HEK293 (cell line): Measurements from ENCODE around the gene VSTM2B.
A peak's percentile ranks its signal among the peaks of the same experiment; 100 is the strongest.

ENCODE experiments used
- CTCF ChIA-PET: fragments of 350-600 bp; formaldehyde crosslinking; extraction: SDS; loops from one replicate; lab custom pipeline; 2021; ENCODE audit warnings: antibody characterized with exemption; lab: Yijun Ruan, JAX
- POLR2A ChIA-PET: fragments of 300-600 bp; formaldehyde crosslinking; extraction: SDS; loops from one replicate; lab custom pipeline; 2020; ENCODE audit warnings: antibody characterized with exemption, inconsistent platforms; lab: Yijun Ruan, JAX
- H3K27ac ChIP-seq: fragments of 200-500 bp; sonication (Bioruptor generic); 2 replicates; pipeline ENCODE4 v1.5.1; 2014; ENCODE audit warnings: low read depth, low read length, control low read depth, inconsistent platforms; ENCODE audit errors: extremely low read depth
- H3K36me3 ChIP-seq, 2 experiments: fragments of 200-500 bp in 1 of 2; sonication (Bioruptor generic) in 1 of 2; 1 replicate in 1 of 2; 2 replicates in 1 of 2; pipeline ENCODE4 v1.5.1; 2014 to 2017; ENCODE audit warnings: inconsistent platforms in 2 of 2, low read length in 2 of 2; ENCODE audit not compliant: control insufficient read depth in 2 of 2, insufficient read depth in 1 of 2
- H3K4me1 ChIP-seq: fragments of 200-500 bp; sonication (Bioruptor generic); 2 replicates; pipeline ENCODE4 v1.5.1; 2014; ENCODE audit warnings: mild to moderate bottlenecking, low read length, inconsistent platforms; ENCODE audit not compliant: control insufficient read depth, insufficient read depth
- H3K4me3 ChIP-seq: 2 replicates; pipeline ENCODE4 v1.5.1; 2011; ENCODE audit warnings: low read depth, mild to moderate bottlenecking, control low read depth, low read length, moderate library complexity
- H3K9me3 ChIP-seq: fragments of 200-500 bp; sonication (Bioruptor generic); 2 replicates; pipeline ENCODE4 v1.5.1; 2014; ENCODE audit warnings: low read depth, low read length, inconsistent platforms; ENCODE audit not compliant: control insufficient read depth, insufficient read depth
- CTCF ChIP-seq: fragments of 450-650 bp; formaldehyde crosslinking; IDR thresholded peaks from 2 replicates; pipeline ENCODE4 v1.5.1; 2016; ENCODE audit warnings: missing biosample characterization, missing genetic modification characterization
- EGR2 ChIP-seq: fragments of 450-650 bp; formaldehyde crosslinking; IDR thresholded peaks from 2 replicates; pipeline ENCODE4 v1.5.1; 2016; ENCODE audit warnings: low read depth, missing biosample characterization, missing genetic modification characterization
- MZF1 ChIP-seq: fragments of 450-650 bp; formaldehyde crosslinking; IDR thresholded peaks from 2 replicates; pipeline ENCODE4 v1.5.1; 2017; ENCODE audit warnings: missing biosample characterization, missing genetic modification characterization, borderline replicate concordance
- PRDM1 ChIP-seq: fragments of 450-650 bp; formaldehyde crosslinking; IDR thresholded peaks from 2 replicates; pipeline ENCODE4; 2016; ENCODE audit warnings: missing biosample characterization, missing genetic modification characterization
- PRDM10 ChIP-seq: fragments of 450-650 bp; formaldehyde crosslinking; IDR thresholded peaks from 2 replicates; pipeline ENCODE4 v1.5.1; 2016; ENCODE audit warnings: missing biosample characterization, missing genetic modification characterization
- PRDM6 ChIP-seq: fragments of 450-650 bp; formaldehyde crosslinking; IDR thresholded peaks from 2 replicates; pipeline ENCODE4 v1.5.1; 2017; ENCODE audit warnings: missing biosample characterization, missing genetic modification characterization
- ZBTB17 ChIP-seq: fragments of 450-650 bp; formaldehyde crosslinking; IDR thresholded peaks from 2 replicates; pipeline ENCODE4 v1.5.1; 2016; ENCODE audit warnings: missing biosample characterization, missing genetic modification characterization
- ZBTB8A ChIP-seq: fragments of 450-650 bp; formaldehyde crosslinking; IDR thresholded peaks from 2 replicates; pipeline ENCODE4 v1.5.1; 2016; ENCODE audit warnings: missing biosample characterization, missing genetic modification characterization
- ZFP41 ChIP-seq: fragments of 450-650 bp; formaldehyde crosslinking; IDR thresholded peaks from 2 replicates; pipeline ENCODE4 v1.5.1; 2016; ENCODE audit warnings: missing biosample characterization, missing genetic modification characterization, borderline replicate concordance
- ZNF214 ChIP-seq: fragments of 450-650 bp; formaldehyde crosslinking; IDR thresholded peaks from 2 replicates; pipeline ENCODE4 v1.5.1; 2017; ENCODE audit warnings: missing biosample characterization, mild to moderate bottlenecking, missing genetic modification characterization, borderline replicate concordance
- ZNF335 ChIP-seq: fragments of 450-650 bp; formaldehyde crosslinking; conservative IDR thresholded peaks from 2 replicates; pipeline ENCODE4 v1.5.1; 2016; ENCODE audit warnings: missing biosample characterization, missing genetic modification characterization
- ZNF366 ChIP-seq: fragments of 450-650 bp; formaldehyde crosslinking; conservative IDR thresholded peaks from 2 replicates; pipeline ENCODE4 v1.5.1; 2016; ENCODE audit warnings: missing biosample characterization, missing genetic modification characterization
- ZNF518A ChIP-seq: fragments of 450-650 bp; formaldehyde crosslinking; conservative IDR thresholded peaks from 2 replicates; pipeline ENCODE4 v1.5.1; 2016; ENCODE audit warnings: low read depth, missing biosample characterization, missing genetic modification characterization
- ZNF596 ChIP-seq: fragments of 450-650 bp; IDR thresholded peaks from 2 replicates; pipeline ENCODE4 v1.5.0; 2018; ENCODE audit warnings: missing biosample characterization, mild to moderate bottlenecking, missing genetic modification characterization, moderate library complexity
- ZNF701 ChIP-seq: fragments of 450-650 bp; formaldehyde crosslinking; IDR thresholded peaks from 2 replicates; pipeline ENCODE4 v1.5.1; 2016; ENCODE audit warnings: missing biosample characterization, missing genetic modification characterization

Gene VSTM2B

GRCh38 chr19:29574510-29574909 is 48.7 kb downstream of the VSTM2B start:
- Histone ChIP-seq H3K36me3 (no peaks in the 10 kb centered on the region; a peak in 1 of 3 replicates), H3K4me3 (no peak overlapping the region), H3K4me1 (peaks cover 25% of the 10 kb centered on the region), H3K9me3 (no peaks in the 10 kb centered on the region; the same call in 1 of the 2 replicates), H3K27ac (no peak overlapping the region)
- ChIA-PET CTCF (interaction anchor here (0.6 to 2.0 kb wide), 6 partner anchors 9 to 779 kb away, joined by 4 to 10 read pairs (median 4); no protein-coding TSS in a partner anchor), POLR2A (interaction anchor here (1.6 kb wide), 1 partner anchor 31 kb away, joined by 6 read pairs; the partner anchor contains the start of gene POP4)
- TF ChIP-seq ZNF366 (tag by site-specific recombination) (peak; percentile 71), ZBTB17 (tag by site-specific recombination) (peak; percentile 53; the same call in 1 of the 2 replicates), PRDM6 (tag by site-specific recombination) (no peak), MZF1 (peak; percentile 92; the same call in 1 of the 2 replicates), ZNF335 (tag by site-specific recombination) (0 out of 2 replicates have a peak, but pooled peaks have one; percentile 19), ZNF596 (tag by site-specific recombination) (no peak), ZNF701 (no peak), PRDM10 (no peak)

DNA sequence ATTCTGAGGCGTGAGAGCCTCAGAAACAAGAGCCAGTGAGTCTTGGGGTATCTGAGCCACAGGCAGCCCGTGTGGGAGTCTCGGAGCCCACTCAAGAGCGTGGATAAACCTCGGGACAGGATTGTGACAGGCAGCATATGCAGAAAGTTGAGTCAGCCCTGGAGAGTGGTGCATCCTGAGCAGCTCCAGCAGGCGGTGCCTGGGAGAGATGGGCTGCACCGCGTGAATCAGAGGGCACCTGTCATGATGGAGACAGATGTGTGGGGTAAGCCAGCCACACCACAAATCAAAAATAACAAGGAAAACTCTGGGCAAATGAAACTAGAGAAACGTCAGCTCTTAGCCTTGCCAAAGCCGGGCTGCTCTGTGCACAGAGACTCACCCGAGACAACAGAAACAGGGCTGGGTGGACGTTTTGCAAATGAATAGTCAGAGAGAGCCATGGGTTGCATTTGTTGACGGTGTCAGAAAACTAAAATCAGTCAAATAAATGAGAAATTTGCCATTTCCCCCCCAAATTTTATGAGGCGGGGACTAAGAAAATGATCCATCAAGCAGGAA is 50.3 kb downstream of the VSTM2B start:
- 0 out of 2 replicates have a peak, but pooled peaks have one; percentile 8 for TF ChIP-seq EGR2 (tag by site-specific recombination)
- TF ChIP-seq ZBTB8A (tag by site-specific recombination) = no peak
- TF ChIP-seq ZFP41 (tag by site-specific recombination) = no peak
- peak; percentile 29; the same call in 1 of the 2 replicates for TF ChIP-seq PRDM1 (tag by site-specific recombination)
- peak; percentile 25; the same call in 1 of the 2 replicates for TF ChIP-seq CTCF (tag by site-specific recombination)
- TF ChIP-seq ZNF518A (tag by site-specific recombination) = no peak
- TF ChIP-seq ZBTB17 (tag by site-specific recombination) = peak; percentile 27; the same call in 1 of the 2 replicates
- no peak for TF ChIP-seq ZNF214 (tag by site-specific recombination)
- Histone ChIP-seq H3K36me3 (no peaks in the 10 kb centered on the region; a peak in 1 of 3 replicates), H3K27ac (no peak overlapping the region), H3K9me3 (no peaks in the 10 kb centered on the region; the same call in 1 of the 2 replicates), H3K4me3 (no peak overlapping the region), H3K4me1 (peaks cover 25% of the 10 kb centered on the region)
- CTCF ChIA-PET = interaction anchor here (0.7 to 2.2 kb wide), 8 partner anchors 11 to 552 kb away, joined by 3 to 10 read pairs (median 5); no protein-coding TSS in a partner anchor
- POLR2A ChIA-PET = interaction anchor here (1.5 to 1.6 kb wide), 2 partner anchors 30 kb away, joined by 5 to 6 read pairs; partner anchors contain the start of gene POP4
